ENCODE data around the gene CSF3R. TPM values are rescaled to one million over a fixed set of nuclear protein-coding genes. Genes with fewer than 3 reads are reported as not detected.

Gene CSF3R
- polyA plus RNA-seq, 1 of the 3 experiments (the other 2 are of a cell fraction), result not detected

GRCh38 chr1:36450270-36450918 is 32.3 kb downstream of the CSF3R start, which contains the start of gene OSCP1:
TSS of gene OSCP1 (minus strand) at chr1:36450451. CDS start at chr1:36450369, 82 bp downstream.
- H4K20me1 ChIP-seq (ENCODE audit: insufficient read depth), result no peaks in the 10 kb centered on the region
- H3K79me2 ChIP-seq (ENCODE audit: insufficient read depth), result peaks cover 7% of the 10 kb centered on the region
- peak within 1 kb of the TSS; percentile 85 for H3K9ac ChIP-seq
- 2% methylated on average over 34 of the region's 48 CpGs for WGBS (ENCODE audit: low lambda C conversion rate)
- no peaks in the 10 kb centered on the region for H3K27me3 ChIP-seq (ENCODE audit: insufficient read depth)
- H3K4me3 ChIP-seq (ENCODE audit: low read depth in 2 of 2, low read length in 1 of 2), result peak within 1 kb of the TSS; percentile 74 to 80
- ChIA-PET CTCF (interaction anchor here (0.8 to 2.1 kb wide), 12 partner anchors 11 to 315 kb away, joined by 3 to 8 read pairs (median 3); no protein-coding TSS in a partner anchor), POLR2A (interaction anchor here (0.6 to 2.8 kb wide), 7 partner anchors 9 to 187 kb away, joined by 3 to 22 read pairs (median 4); partner anchors contain the start of gene MRPS15)
- peak; percentile 100 for DNase-seq
- H3K4me2 ChIP-seq, result peak within 1 kb of the TSS; percentile 91
- no peaks in the 10 kb centered on the region for H3K9me3 ChIP-seq
- peaks cover 0 to 8% of the 10 kb centered on the region in 2 experiments; a peak in 1 of 4 replicates for H3K4me1 ChIP-seq (ENCODE audit: control insufficient read depth in 1 of 2, insufficient read depth in 2 of 2, low read depth in 1 of 2, low read length in 1 of 2)
- H3F3A ChIP-seq (replicated peaks; ENCODE audit: insufficient read depth), result peaks cover 11% of the 10 kb centered on the region
- H3K36me3 ChIP-seq (replicated peaks in 1 of 2; ENCODE audit: control insufficient read depth in 1 of 2, insufficient read depth in 2 of 2, low read length in 1 of 2), result peaks cover 3 to 11% of the 10 kb centered on the region in 2 experiments
- no peaks in the 10 kb centered on the region for H3K9me2 ChIP-seq
- H2AFZ ChIP-seq (ENCODE audit: low read depth), result peak within 1 kb of the TSS; percentile 98
- H3K27ac ChIP-seq (ENCODE audit: low read depth in 2 of 2, low read length in 1 of 2), result peak within 1 kb of the TSS; percentile 91 to 94
- peak; percentile 91 for TF ChIP-seq MXI1 (IDR thresholded peaks at IDR 0.05; ENCODE audit: low read depth, low read length)
- peak; percentile 65 for TF ChIP-seq CHD2 (IDR thresholded peaks at IDR 0.05; ENCODE audit: low read length, partially characterized antibody)
- no peak for TF ChIP-seq SMC3 (IDR thresholded peaks at IDR 0.05; ENCODE audit: low read depth, low read length)
- TF ChIP-seq MAX (IDR thresholded peaks at IDR 0.05; ENCODE audit: low read depth), result peak; percentile 97
- peak; percentile 84 for TF ChIP-seq IRF3 (IDR thresholded peaks at IDR 0.05; ENCODE audit: low read depth, low read length)
- TF ChIP-seq ZBTB33 (IDR thresholded peaks at IDR 0.05; ENCODE audit: borderline replicate concordance, low read depth), result no peak
- TF ChIP-seq TAF1 (IDR thresholded peaks at IDR 0.05; ENCODE audit: borderline replicate concordance, low read depth, low read length), result peak; percentile 42; the same call in 1 of the 2 replicates
- TF ChIP-seq SIN3A (IDR thresholded peaks at IDR 0.05; ENCODE audit: borderline replicate concordance, low read depth, low read length), result peak; percentile 87; the same call in 1 of the 2 replicates
- TF ChIP-seq POLR2AphosphoS5 (IDR thresholded peaks at IDR 0.05; ENCODE audit: low read depth, low read length), result peak; percentile 91

GRCh38 chr1:36448530-36449056 is 34.1 kb downstream of the CSF3R start:
- H3K9ac ChIP-seq, result no peak overlapping the region
- H2AFZ ChIP-seq (ENCODE audit: low read depth), result no peak overlapping the region
- H4K20me1 ChIP-seq (ENCODE audit: insufficient read depth), result no peaks in the 10 kb centered on the region
- WGBS (ENCODE audit: low lambda C conversion rate), result 95% methylated on average over 4 of the region's 4 CpGs
- peaks cover 0 to 4% of the 10 kb centered on the region in 2 experiments for H3K36me3 ChIP-seq (replicated peaks in 1 of 2; ENCODE audit: control insufficient read depth in 1 of 2, insufficient read depth in 2 of 2, low read length in 1 of 2)
- DNase-seq, result peak; percentile 57
- 0 out of 2 replicates have a peak overlapping the region, but pooled peaks have one; percentile 91 for H3K4me2 ChIP-seq
- H3K9me2 ChIP-seq, result no peaks in the 10 kb centered on the region
- peaks cover 7% of the 10 kb centered on the region for H3K79me2 ChIP-seq (ENCODE audit: insufficient read depth)
- H3K4me1 ChIP-seq (ENCODE audit: control insufficient read depth in 1 of 2, insufficient read depth in 2 of 2, low read depth in 1 of 2, low read length in 1 of 2), result peaks cover 0 to 8% of the 10 kb centered on the region in 2 experiments; a peak in 1 of 4 replicates
- peaks cover 4% of the 10 kb centered on the region for H3F3A ChIP-seq (replicated peaks; ENCODE audit: insufficient read depth)
- H3K27me3 ChIP-seq (ENCODE audit: insufficient read depth), result no peaks in the 10 kb centered on the region
- POLR2A ChIA-PET, result interaction anchor here (0.5 to 2.8 kb wide), 2 partner anchors 15 to 1076 kb away, joined by 3 to 22 read pairs; partner anchors contain the start of gene MRPS15
- TF ChIP-seq POLR2AphosphoS5 (IDR thresholded peaks at IDR 0.05; ENCODE audit: low read depth, low read length) (no peak), TEAD4 (IDR thresholded peaks at IDR 0.05; ENCODE audit: borderline replicate concordance, insufficient read depth) (no peak), EP300 (IDR thresholded peaks at IDR 0.05; ENCODE audit: borderline replicate concordance in 1 of 2, low read depth in 1 of 2, low read length in 1 of 2) (no peak), NRF1 (IDR thresholded peaks at IDR 0.05; ENCODE audit: low read depth, low read length) (no peak), CTCF (IDR thresholded peaks at IDR 0.05) (no peak), SMC3 (IDR thresholded peaks at IDR 0.05; ENCODE audit: low read depth, low read length) (no peak), RCOR1 (IDR thresholded peaks at IDR 0.05; ENCODE audit: low read length) (no peak)
- no peaks in the 10 kb centered on the region for H3K9me3 ChIP-seq
- no peak overlapping the region for H3K4me3 ChIP-seq (ENCODE audit: low read depth in 2 of 2, low read length in 1 of 2)
- CTCF ChIA-PET, result interaction anchor here (0.9 to 2.1 kb wide), 10 partner anchors 9 to 258 kb away, joined by 3 to 8 read pairs (median 4); no protein-coding TSS in a partner anchor
- 0 out of 4 replicates have a peak overlapping the region, but pooled peaks of 1 of the 2 experiments have one; percentile 31 for H3K27ac ChIP-seq (ENCODE audit: low read depth in 2 of 2, low read length in 1 of 2)
